AG09309 (cell line): ENCODE results near the gene PCARE.

Experiments
- DNase-seq: peaks from one replicate; pipeline ENCODE4 v3.0.0-alpha.2; 2010; ENCODE audit warnings: low read depth
- H3K4me3 ChIP-seq: 2 replicates; pipeline ENCODE4 v1.5.1; 2011; ENCODE audit warnings: mild to moderate bottlenecking, low read depth, low read length, moderate library complexity; ENCODE audit not compliant: control insufficient read depth
- TF ChIP-seq, protein P1 (sequence below): IDR thresholded peaks from 2 replicates; pipeline ENCODE4 v1.5.1; 2011; ENCODE audit warnings: mild to moderate bottlenecking, low read depth, low read length, inconsistent platforms; ENCODE audit not compliant: insufficient read depth, control insufficient read depth; ENCODE audit errors: missing control alignments

The PCARE gene

DNA sequence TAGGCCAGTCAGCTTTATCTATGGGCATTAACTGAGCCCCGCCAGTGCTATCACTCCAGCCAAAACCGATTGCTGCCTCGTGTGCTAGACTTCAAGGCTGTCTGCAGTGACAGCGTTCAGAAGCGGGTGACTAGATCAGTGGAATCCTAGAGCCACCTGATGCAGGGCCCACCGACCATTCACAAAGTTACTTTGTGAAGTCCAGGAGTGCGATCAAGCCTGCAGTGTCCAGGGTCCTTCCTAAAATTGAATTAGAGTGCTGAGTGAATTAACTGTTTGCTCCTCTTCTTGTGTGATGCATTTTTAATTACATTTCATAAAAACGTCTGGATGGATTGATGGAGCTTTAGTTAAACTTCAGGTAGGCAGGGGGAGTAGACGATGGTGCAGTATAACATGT is 13.9 kb downstream of the PCARE start:
- no peak overlapping the region for H3K4me3 ChIP-seq
- TF ChIP-seq, protein P1, sequence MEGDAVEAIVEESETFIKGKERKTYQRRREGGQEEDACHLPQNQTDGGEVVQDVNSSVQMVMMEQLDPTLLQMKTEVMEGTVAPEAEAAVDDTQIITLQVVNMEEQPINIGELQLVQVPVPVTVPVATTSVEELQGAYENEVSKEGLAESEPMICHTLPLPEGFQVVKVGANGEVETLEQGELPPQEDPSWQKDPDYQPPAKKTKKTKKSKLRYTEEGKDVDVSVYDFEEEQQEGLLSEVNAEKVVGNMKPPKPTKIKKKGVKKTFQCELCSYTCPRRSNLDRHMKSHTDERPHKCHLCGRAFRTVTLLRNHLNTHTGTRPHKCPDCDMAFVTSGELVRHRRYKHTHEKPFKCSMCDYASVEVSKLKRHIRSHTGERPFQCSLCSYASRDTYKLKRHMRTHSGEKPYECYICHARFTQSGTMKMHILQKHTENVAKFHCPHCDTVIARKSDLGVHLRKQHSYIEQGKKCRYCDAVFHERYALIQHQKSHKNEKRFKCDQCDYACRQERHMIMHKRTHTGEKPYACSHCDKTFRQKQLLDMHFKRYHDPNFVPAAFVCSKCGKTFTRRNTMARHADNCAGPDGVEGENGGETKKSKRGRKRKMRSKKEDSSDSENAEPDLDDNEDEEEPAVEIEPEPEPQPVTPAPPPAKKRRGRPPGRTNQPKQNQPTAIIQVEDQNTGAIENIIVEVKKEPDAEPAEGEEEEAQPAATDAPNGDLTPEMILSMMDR = no peak
- no peak for DNase-seq

DNA sequence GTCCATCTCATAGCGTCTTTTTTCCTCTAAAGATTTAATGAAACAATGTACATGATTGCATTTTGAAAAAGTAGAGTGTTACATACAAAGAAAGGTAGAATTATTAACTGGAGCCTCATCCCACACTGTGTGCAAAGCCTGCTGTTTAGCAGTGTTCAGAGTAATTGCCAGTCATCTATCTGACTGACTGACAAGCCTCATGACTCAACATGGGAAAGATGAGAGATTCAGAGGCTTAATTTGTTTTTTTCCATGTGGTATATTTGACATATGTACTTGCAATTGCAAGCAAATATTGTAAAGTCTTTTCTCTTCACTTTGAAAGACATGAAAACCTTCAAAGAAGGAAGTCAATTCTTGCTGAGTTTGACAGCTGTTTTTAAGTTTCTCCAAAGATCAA is 14.7 kb downstream of the PCARE start:
- TF ChIP-seq, protein P1 = no peak
- DNase-seq = no peak

DNA sequence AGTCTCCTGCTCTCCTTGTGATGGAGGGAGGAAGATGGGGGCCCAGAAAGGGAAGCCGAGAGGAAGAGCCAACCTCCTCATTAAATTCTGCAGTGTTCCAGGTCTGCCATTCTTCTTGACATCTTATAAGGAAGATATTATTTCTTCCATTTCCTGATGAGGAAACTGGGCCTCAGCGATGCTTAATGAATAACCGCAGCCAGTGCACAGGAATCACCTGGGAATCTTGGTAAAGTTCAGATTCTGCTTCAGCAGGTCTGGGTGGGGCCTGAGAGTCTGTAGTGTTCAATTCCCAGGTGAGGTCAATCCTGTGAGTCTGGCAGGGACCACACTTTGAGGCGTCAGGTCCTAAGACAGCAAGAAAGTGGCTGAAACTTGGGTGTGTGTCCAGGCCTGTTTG is 17.3 kb downstream of the PCARE start:
- no peak for DNase-seq
- TF ChIP-seq, protein P1 = no peak

More for the DNA sequence above, 14.7 kb downstream of the PCARE start:
- no peak overlapping the region for H3K4me3 ChIP-seq

DNA sequence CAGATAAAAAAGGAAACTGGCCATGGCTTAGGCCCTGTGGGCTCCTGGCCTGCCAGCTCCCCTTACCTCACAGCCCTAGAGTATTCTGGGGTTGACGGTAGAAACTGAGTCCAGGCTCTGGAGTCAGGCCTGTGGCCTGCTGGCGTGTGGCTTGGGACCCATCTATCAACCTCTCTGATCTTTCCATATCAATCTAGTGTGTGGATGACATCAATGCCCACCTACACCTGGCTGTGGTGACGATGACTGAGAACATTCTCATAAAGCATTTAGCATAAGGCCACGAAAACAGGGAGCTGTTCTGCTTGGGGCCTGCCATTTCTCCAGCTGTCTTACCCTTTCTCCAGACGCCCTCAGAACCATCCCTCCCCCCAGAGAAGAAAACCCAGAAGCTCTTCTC is 17.9 kb downstream of the PCARE start:
- TF ChIP-seq, protein P1 = no peak
- no peak for DNase-seq
- no peak overlapping the region for H3K4me3 ChIP-seq

More for the DNA sequence above, 17.3 kb downstream of the PCARE start:
- no peak overlapping the region for H3K4me3 ChIP-seq

DNA sequence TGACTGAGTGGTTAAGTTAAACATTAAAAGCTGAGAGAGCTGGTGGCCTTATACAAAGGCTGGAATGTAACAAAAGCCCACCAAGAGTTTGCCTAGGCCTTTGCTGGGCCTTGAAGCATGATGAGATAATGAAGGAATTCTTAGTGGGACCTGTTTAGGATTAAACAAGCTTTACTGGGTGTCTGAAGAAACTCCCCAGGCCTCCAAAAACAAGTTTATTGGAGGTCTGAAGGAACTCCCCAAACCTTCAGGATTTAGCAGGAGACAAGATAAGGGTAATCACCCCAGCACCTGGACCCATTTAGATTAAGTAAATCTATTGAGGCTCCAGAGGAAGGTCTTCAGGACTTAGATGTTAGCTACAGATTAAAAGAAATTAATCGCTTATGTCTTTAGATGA is 18.7 kb downstream of the PCARE start:
- DNase-seq = no peak
- TF ChIP-seq, protein P1 = no peak
- no peak overlapping the region for H3K4me3 ChIP-seq

DNA sequence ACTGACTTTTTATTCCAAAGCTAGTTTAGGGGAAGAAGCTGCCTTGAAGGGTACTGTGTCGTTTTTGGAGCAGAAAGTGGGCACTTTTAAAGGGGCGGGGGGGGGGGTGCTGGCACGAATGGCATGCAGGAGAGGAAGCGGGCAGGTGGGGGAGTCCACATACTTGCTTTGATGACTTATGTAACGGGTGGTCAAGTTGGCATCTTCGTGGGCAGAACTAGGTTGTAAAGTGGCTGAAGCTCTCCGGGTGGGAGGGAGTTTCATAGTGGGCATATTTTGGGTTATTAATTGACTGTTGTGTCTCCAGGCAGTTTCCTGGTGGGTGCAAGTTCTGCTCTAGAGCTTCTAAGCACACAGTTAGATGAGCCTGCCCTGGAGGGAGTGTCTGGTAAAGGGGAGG is 19.9 kb downstream of the PCARE start:
- no peak overlapping the region for H3K4me3 ChIP-seq
- no peak for DNase-seq
- TF ChIP-seq, protein P1 = no peak
